HG03432 (cell line): ENCODE measurements around the gene RTL9.

Experiments
- ATAC-seq: cut with Tn5 transposase; IDR thresholded peaks from one replicate; pipeline ENCODE4 v1.9.1; 2021; ENCODE audit warnings: mild to moderate bottlenecking, moderate library complexity; ENCODE audit not compliant: unreplicated experiment

Gene RTL9

GRCh38 chrX:110341189-110342035 lies 17.2 kb upstream of the RTL9 start:
- peak; percentile 97 for ATAC-seq

DNA sequence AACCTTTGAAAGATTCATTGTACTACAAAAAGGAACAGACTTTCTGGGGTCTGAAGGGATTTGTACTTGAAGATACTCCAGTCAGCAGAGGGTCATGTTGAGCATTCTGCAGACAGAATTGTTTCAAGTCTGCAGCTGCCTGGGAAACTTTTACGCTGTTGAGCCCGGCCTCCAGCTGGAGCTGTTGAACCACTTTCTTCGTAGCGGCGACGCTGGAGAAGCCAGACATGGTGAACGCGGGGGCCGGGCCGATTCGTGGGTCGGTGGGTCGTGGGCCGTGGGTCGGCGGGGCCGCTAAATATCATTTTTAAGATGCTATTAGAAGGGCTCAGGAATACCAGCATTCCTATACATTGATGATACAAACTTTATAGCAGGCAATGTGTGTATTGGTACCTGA lies 12.0 kb upstream of the RTL9 start:
- ATAC-seq: no peak

GRCh38 chrX:110359273-110359672 lies 625 bp downstream of the RTL9 start:
- ATAC-seq: no peak

- ATAC-seq: no peak
These were observed 4.6 kb downstream of the RTL9 start for GRCh38 chrX:110363244-110363643.

- ATAC-seq: no peak
These were observed 14.7 kb downstream of the RTL9 start for GRCh38 chrX:110373310-110373709.

- peak; percentile 76 for ATAC-seq
These were observed 15.9 kb downstream of the RTL9 start for GRCh38 chrX:110374559-110374958.

- ATAC-seq: no peak
These were observed 22.6 kb downstream of the RTL9 start for GRCh38 chrX:110381216-110381615.

DNA sequence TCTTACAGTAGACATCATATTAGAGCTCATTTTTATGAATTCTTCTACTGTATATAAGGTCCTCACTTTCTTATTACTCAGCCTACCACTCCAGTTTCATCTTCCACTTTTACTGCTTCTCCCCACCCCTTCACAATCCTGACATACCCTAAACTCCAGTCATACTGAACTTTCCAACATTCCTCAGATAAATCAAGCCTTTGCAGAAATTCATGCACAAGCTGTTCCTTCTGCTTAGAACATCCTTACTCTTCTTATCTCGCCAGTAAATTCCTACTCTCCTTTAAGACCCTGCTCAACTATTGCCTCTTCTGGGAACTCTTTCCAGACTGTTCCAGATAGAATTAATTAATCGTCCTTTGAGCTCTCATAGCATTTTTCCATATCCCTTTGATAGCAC lies 24.8 kb downstream of the RTL9 start:
- ATAC-seq: no peak

- ATAC-seq: no peak
These were observed 25.8 kb downstream of the RTL9 start for GRCh38 chrX:110384490-110384889.

DNA sequence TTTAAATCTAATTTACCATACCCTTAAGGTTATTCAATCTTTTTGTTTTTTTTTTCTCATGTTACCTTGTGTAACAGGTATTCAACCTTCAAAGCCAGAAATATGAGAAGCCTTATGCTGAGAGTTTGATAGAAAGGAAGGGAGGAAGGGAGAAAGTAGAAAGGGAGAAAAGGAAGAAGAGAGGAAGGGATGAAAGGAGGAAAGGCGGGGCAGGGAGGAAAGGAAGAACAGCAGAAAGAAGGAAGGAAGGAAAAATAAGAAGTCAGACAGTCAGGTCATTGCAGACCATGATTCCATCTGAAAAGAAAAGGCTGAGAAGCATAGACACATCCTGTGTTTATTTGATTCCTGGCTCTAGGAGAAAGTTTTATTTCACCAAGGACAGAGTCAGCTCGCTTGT lies 30.9 kb downstream of the RTL9 start:
- no peak for ATAC-seq

GRCh38 chrX:110391086-110391485 lies 32.4 kb downstream of the RTL9 start:
- no peak for ATAC-seq

GRCh38 chrX:110394651-110395050 lies 36.0 kb downstream of the RTL9 start:
- no peak for ATAC-seq

DNA sequence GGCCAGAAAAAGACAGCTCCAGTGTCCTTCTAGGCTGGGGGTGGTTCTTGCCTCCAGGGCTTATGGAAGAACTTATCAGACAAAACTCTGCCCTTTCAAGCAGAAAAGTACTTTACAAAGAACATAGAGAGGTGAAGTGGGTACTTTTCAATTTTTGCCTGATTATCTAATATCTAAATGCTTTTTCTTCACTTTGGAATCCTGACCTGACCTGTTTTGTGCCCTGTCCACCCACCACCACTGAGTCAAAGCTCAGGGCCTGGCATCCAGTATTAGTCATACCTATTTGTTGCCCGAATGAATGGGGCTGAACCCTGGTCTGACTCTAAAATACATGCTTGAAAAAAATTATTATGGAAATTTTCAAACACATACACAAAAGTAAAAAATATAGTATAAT lies 37.2 kb downstream of the RTL9 start:
- no peak for ATAC-seq

DNA sequence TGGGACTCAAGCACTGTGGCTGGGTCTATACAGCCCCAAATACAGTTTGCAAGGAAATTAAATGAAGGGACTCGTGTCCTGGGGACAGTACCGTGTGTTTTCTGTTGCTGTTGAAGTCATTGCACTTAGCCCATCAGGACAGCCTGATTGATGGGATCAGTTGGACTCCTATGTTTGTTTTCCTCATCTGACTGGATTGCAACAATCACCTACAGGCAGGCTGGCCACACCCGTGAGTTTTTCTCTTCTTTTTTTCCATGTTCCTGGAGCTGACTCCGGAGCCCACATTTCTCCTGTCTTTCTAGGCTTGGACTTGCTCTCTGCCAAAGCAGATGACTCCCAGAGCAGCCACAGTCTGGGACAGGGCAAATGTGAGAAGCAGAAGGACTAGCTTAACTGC lies 38.1 kb downstream of the RTL9 start:
- ATAC-seq: no peak

- no peak for ATAC-seq
These were observed 38.7 kb downstream of the RTL9 start for GRCh38 chrX:110397339-110397738.

GRCh38 chrX:110397904-110398303 lies 39.3 kb downstream of the RTL9 start:
- no peak for ATAC-seq

- no peak for ATAC-seq
These were observed 40.8 kb downstream of the RTL9 start for GRCh38 chrX:110399497-110399896.

DNA sequence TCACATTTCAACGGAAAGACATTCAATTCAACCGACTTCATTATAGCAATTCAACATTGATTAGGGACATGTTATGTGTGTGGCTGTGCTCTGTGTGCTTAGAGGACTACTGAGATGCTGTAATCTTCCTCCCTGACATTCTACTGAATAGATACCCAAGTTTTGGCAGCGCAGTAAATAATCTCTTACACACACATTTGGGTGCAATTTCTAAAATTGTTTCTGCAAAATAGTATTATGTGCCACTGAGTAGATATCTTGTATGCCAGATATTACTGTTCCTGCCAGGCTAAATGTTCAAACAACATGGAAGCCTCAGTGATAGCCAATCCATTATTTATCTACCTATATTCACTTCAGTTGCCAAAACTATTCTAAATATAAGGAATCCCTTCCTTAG lies 41.3 kb downstream of the RTL9 start:
- no peak for ATAC-seq

GRCh38 chrX:110401135-110401534 lies 42.5 kb downstream of the RTL9 start:
- peak; percentile 61 for ATAC-seq

- no peak for ATAC-seq
These were observed 43.6 kb downstream of the RTL9 start for GRCh38 chrX:110402091-110402849.

DNA sequence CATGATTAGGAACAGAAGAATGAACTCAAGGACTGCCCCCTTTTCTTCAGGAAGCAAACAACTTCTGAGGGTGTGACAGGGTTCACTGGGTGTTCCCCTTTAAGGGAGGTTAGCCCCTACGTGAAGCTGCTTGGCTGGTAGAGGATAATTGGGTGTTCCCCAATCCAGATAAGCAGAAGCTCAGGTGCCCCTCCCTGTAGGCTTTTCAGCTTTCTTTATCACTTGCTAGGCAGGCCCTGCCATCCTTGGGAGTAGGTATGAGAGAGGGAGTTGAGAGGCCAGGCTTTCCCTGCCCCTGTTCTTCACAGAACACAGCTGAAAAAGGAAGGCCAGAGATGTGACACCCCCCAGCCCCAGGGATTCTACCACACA lies 44.2 kb downstream of the RTL9 start:
- ATAC-seq: no peak
